OCI-LY1 (cell line): ENCODE data around the gene SMIM43.

Experiments used
- H2AFZ ChIP-seq: fragments of 200-600 bp; sonication (generic), shearing (Covaris generic); 2 replicates; pipeline ENCODE4 v1.6.0; 2014; ENCODE audit warnings: antibody characterized with exemption, mild to moderate bottlenecking, low read length
- H3F3A ChIP-seq: fragments of 200-600 bp; sonication (generic), shearing (Covaris generic); 2 replicates; pipeline ENCODE4 v1.6.0; 2014; ENCODE audit warnings: mild to moderate bottlenecking, antibody characterized with exemption, low read length, moderate library complexity; ENCODE audit not compliant: insufficient read depth
- H3K27ac ChIP-seq: fragments of 200-600 bp; sonication (generic); 2 replicates; pipeline ENCODE4 v1.5.1; 2014; ENCODE audit warnings: low read length, mixed run types, mild to moderate bottlenecking, low read depth; ENCODE audit not compliant: poor library complexity, severe bottlenecking
- H3K27me3 ChIP-seq: fragments of 200-600 bp; sonication (generic); 2 replicates; pipeline ENCODE4 v1.6.0; 2014; ENCODE audit warnings: antibody characterized with exemption, mild to moderate bottlenecking, low read length, moderate library complexity; ENCODE audit not compliant: insufficient read depth
- H3K36me3 ChIP-seq: fragments of 200-600 bp; sonication (generic); 2 replicates; pipeline ENCODE4 v1.6.1; 2014; ENCODE audit warnings: mild to moderate bottlenecking, antibody characterized with exemption, low read length, moderate library complexity, mixed read lengths; ENCODE audit not compliant: insufficient read depth
- H3K4me1 ChIP-seq: fragments of 200-600 bp; sonication (generic); 2 replicates; pipeline ENCODE4 v1.5.1; 2014; ENCODE audit warnings: mild to moderate bottlenecking, low read length, moderate library complexity; ENCODE audit not compliant: insufficient read depth, severe bottlenecking
- H3K4me2 ChIP-seq: fragments of 200-600 bp; sonication (generic), shearing (Covaris generic); 2 replicates; pipeline ENCODE4 v1.6.1; 2014; ENCODE audit warnings: low read length
- H3K4me3 ChIP-seq: fragments of 200-600 bp; sonication (generic); 2 replicates; pipeline ENCODE4 v1.5.1; 2014; ENCODE audit warnings: low read length, low read depth, mild to moderate bottlenecking, mixed read lengths; ENCODE audit not compliant: poor library complexity, severe bottlenecking
- H3K79me2 ChIP-seq: fragments of 200-600 bp; shearing (Covaris generic); 2 replicates; pipeline ENCODE4 v1.6.1; 2016; ENCODE audit warnings: mixed run types, low read length, mixed read lengths; ENCODE audit not compliant: insufficient read depth
- H3K9ac ChIP-seq: fragments of 200-600 bp; sonication (generic), shearing (Covaris generic); 2 replicates; pipeline ENCODE4 v1.6.1; 2014; ENCODE audit warnings: mild to moderate bottlenecking, low read length, mixed read lengths
- H3K9me2 ChIP-seq: fragments of 200-600 bp; sonication (generic), shearing (Covaris generic); 2 replicates; pipeline ENCODE4 v1.6.1; 2014; ENCODE audit warnings: low read depth, mild to moderate bottlenecking, low read length, mixed read lengths
- H3K9me3 ChIP-seq: fragments of 200-600 bp; shearing (Covaris generic); 2 replicates; pipeline ENCODE4 v1.6.1; 2014; ENCODE audit warnings: low read length, mixed read lengths
- H4K20me1 ChIP-seq: fragments of 200-600 bp; sonication (generic), shearing (Covaris generic); 2 replicates; pipeline ENCODE4 v1.6.0; 2016; ENCODE audit warnings: mild to moderate bottlenecking, low read length; ENCODE audit not compliant: insufficient read depth
- EZH2 ChIP-seq: fragments of 200-600 bp; sonication (generic), shearing (Covaris generic); IDR thresholded peaks from 2 replicates; pipeline ENCODE4 v1.8.0; 2017; ENCODE audit warnings: borderline replicate concordance, mixed run types, mild to moderate bottlenecking, antibody characterized with exemption, low read length, moderate library complexity, mixed read lengths
- TF ChIP-seq, protein P1 (sequence below): fragments of 200-600 bp; sonication (generic), shearing (Covaris generic); IDR thresholded peaks from 2 replicates; pipeline ENCODE4 v1.5.1; 2017; ENCODE audit warnings: mild to moderate bottlenecking, antibody characterized with exemption, low read length, moderate library complexity, mixed read lengths

The SMIM43 gene

DNA sequence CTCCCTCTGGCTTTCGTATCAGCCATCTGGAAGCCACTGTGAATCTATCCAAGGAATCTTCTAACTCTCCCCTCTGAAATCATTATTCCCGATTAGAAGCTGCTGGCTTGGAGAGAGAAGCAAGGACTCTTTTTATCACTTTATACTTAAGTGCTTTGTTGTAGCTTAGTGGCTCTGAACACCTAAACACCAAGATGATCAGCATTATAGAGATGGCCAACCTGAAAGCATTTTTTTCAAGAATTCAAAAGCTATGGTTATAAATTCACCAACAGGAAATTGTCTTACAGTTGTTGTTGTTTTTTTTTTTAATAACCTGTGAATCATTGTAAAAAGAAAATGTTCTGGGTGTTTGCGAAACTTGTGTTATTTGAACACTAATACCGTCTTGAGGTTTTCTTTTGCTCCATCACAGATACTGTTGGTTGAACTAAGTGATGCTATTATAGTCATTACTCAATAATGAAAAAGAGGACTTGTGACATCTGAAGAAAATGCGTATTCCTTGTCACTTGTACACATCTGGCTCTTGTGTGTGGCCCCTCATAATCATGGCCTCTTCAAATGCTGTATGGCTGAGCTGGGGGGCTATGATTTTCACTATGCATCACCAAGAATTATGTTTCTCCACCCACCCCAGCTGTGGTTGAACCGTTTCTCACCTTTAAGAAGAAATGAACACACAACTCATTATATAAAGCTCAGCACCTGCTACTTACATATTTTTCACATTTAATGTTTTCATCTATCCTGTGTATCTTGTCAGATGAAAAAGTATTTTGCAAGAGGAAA lies 11.8 kb upstream of the SMIM43 start:
- Histone ChIP-seq H3K79me2 (no peaks in the 10 kb centered on the region), H3K4me3 (no peak overlapping the region), H3K9ac (no peak overlapping the region), H3K4me1 (no peaks in the 10 kb centered on the region), H3K4me2 (no peak overlapping the region), H4K20me1 (no peaks in the 10 kb centered on the region), H3K9me3 (no peaks in the 10 kb centered on the region), H3F3A (no peaks in the 10 kb centered on the region), H3K27ac (no peak overlapping the region), H3K36me3 (no peaks in the 10 kb centered on the region), H2AFZ (no peak overlapping the region), H3K27me3 (no peaks in the 10 kb centered on the region), H3K9me2 (no peaks in the 10 kb centered on the region)
- TF ChIP-seq, protein P1, sequence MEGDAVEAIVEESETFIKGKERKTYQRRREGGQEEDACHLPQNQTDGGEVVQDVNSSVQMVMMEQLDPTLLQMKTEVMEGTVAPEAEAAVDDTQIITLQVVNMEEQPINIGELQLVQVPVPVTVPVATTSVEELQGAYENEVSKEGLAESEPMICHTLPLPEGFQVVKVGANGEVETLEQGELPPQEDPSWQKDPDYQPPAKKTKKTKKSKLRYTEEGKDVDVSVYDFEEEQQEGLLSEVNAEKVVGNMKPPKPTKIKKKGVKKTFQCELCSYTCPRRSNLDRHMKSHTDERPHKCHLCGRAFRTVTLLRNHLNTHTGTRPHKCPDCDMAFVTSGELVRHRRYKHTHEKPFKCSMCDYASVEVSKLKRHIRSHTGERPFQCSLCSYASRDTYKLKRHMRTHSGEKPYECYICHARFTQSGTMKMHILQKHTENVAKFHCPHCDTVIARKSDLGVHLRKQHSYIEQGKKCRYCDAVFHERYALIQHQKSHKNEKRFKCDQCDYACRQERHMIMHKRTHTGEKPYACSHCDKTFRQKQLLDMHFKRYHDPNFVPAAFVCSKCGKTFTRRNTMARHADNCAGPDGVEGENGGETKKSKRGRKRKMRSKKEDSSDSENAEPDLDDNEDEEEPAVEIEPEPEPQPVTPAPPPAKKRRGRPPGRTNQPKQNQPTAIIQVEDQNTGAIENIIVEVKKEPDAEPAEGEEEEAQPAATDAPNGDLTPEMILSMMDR: no peak
- TF ChIP-seq EZH2: no peak

DNA sequence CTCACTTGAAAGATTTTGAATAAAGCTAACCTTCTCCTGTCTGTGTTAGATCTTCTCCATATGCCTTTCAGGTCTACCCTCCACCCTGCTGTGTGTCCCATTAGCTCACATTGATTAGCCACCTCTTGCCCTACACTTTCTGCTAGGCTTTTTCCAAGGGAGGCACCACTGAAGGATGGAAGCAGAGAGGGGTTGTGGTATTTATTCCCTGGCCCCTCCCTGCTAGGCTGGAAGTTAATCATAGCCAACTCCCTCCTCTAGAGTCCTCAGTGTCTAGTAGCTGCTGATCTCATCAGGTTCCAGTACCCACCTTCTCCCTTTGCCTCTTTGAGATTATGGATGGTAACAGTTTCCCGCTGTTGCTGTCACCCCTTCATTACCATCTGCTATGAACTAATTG lies 8.9 kb upstream of the SMIM43 start:
- Histone ChIP-seq H3K27ac (no peak overlapping the region), H3K9me3 (no peaks in the 10 kb centered on the region), H3K4me2 (no peak overlapping the region), H2AFZ (no peak overlapping the region), H3F3A (no peaks in the 10 kb centered on the region), H3K4me1 (no peaks in the 10 kb centered on the region), H3K36me3 (no peaks in the 10 kb centered on the region), H3K9ac (no peak overlapping the region), H3K9me2 (no peaks in the 10 kb centered on the region), H3K4me3 (no peak overlapping the region), H3K79me2 (no peaks in the 10 kb centered on the region), H4K20me1 (no peaks in the 10 kb centered on the region), H3K27me3 (no peaks in the 10 kb centered on the region)
- TF ChIP-seq, protein P1: no peak
- no peak for TF ChIP-seq EZH2

DNA sequence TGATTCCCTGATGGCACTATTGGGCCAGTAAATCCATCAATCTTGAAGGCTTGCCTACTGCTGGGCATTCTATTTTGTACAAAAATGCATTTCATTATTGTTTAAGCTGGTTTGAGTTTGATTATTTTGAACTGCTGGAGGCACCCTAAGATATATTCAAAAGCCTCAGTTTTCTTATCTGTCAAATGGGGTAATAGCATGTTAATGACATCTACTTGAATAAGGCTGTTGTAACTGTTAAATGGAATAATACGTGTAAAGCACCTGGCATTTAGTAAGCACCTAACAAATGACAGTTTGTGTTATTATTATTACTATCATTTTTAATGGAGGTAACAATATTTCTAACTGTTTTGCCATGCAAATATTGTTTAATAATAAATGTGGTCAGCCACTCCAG lies 6.9 kb upstream of the SMIM43 start:
- no peaks in the 10 kb centered on the region for H3K4me1 ChIP-seq
- no peak overlapping the region for H3K9ac ChIP-seq
- H3K36me3 ChIP-seq: no peaks in the 10 kb centered on the region
- no peak overlapping the region for H3K4me2 ChIP-seq
- H3K27ac ChIP-seq: no peak overlapping the region
- no peaks in the 10 kb centered on the region for H3F3A ChIP-seq
- no peaks in the 10 kb centered on the region for H4K20me1 ChIP-seq
- no peaks in the 10 kb centered on the region for H3K9me3 ChIP-seq
- no peaks in the 10 kb centered on the region for H3K9me2 ChIP-seq
- H3K79me2 ChIP-seq: no peaks in the 10 kb centered on the region
- TF ChIP-seq, protein P1: no peak
- no peak for TF ChIP-seq EZH2
- no peak overlapping the region for H2AFZ ChIP-seq
- H3K27me3 ChIP-seq: no peaks in the 10 kb centered on the region
- no peak overlapping the region for H3K4me3 ChIP-seq
